HuH-7 (cell line): ENCODE measurements around the gene TBX2.
"Not testable (repeated sequence)": the region's sequence is repeated elsewhere in the genome, so short reads cannot be mapped to it uniquely, and the experiment has no call there.

ENCODE experiments used
- DNase-seq: peaks from one replicate; pipeline ENCODE4 v3.0.0; 2011; ENCODE audit warnings: low spot score

Gene TBX2

GRCh38 chr17:61399131-61400065 is at the start of gene TBX2:
TBX2 (plus strand) TSS chr17:61399843; CDS start chr17:61400177, 334 bp downstream.
- peak; percentile 97 for DNase-seq

- DNase-seq = no peak
These were observed 47.8 kb upstream of the TBX2 start for GRCh38 chr17:61351745-61352407.

- DNase-seq = no peak
These were observed 47.3 kb upstream of the TBX2 start for GRCh38 chr17:61352408-61352770.

- DNase-seq = no peak
These were observed 46.7 kb upstream of the TBX2 start for GRCh38 chr17:61352781-61353491.

- DNase-seq = no peak
These were observed 46.0 kb upstream of the TBX2 start for GRCh38 chr17:61353615-61354014.

GRCh38 chr17:61354895-61355874 is 44.5 kb upstream of the TBX2 start:
- no peak for DNase-seq

- DNase-seq = not testable (repeated sequence)
These were observed 42.6 kb upstream of the TBX2 start for GRCh38 chr17:61357061-61357460.

- DNase-seq = not testable (repeated sequence)
These were observed 40.1 kb upstream of the TBX2 start for GRCh38 chr17:61359513-61359912.

GRCh38 chr17:61360318-61360943 is 39.2 kb upstream of the TBX2 start:
- no peak for DNase-seq

- no peak for DNase-seq
These were observed 38.6 kb upstream of the TBX2 start for GRCh38 chr17:61361084-61361483.

- no peak for DNase-seq
These were observed 37.2 kb upstream of the TBX2 start for GRCh38 chr17:61362396-61362795.

GRCh38 chr17:61362852-61363600 is 36.6 kb upstream of the TBX2 start:
- DNase-seq = no peak

GRCh38 chr17:61363601-61364462 is 35.8 kb upstream of the TBX2 start:
- DNase-seq = no peak

GRCh38 chr17:61364463-61364846 is 35.2 kb upstream of the TBX2 start:
- no peak for DNase-seq

GRCh38 chr17:61366076-61366714 is 33.4 kb upstream of the TBX2 start:
- DNase-seq = no peak

- peak; percentile 60 for DNase-seq
These were observed 32.8 kb upstream of the TBX2 start for GRCh38 chr17:61366715-61367413.

GRCh38 chr17:61368049-61368831 is 31.4 kb upstream of the TBX2 start:
- no peak for DNase-seq
